ENCODE measurements around the gene KIAA0753.

Gene KIAA0753

DNA sequence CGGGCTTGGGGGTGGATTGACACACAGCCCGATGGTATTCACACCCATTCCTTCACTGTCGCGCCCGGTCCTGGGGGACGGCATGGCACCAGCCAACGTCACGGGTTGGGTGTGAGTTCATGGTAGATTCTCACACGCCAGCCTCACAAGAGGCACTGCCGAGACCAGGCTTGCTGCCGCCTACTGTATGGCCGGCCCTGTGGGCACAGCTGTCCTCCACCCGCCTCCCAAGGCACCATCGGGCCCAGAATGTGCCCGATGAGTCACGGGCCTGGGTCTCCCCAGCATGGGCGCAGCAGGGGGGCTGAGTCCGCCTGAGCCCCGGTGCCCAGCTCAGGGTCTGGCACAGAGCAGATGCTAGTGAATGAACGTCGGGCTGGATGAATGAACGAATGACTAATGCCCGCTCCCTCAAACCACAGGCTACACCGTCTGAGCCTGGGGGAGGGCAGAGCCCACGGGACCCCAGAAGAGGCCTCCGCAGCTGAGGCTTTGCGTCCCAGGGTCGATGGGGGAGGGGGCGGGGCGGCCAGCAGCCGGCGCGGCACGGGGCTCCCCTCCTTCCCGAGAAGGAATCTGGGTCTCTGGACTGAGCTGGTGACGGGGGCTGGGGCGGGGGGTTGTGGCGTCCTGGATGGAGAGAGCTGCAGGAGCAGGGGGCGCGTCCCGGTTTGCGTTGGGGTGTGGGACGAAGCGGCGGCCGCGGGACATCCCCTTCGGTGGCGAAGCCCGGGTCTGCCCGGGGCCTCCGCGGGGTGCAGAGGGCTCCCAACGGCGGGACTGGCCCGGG is 85.0 kb downstream of the KIAA0753 start:
- peak; percentile 48 for ATAC-seq (ENCODE audit: low read depth)
- DNase-seq (ENCODE audit: low spot score): no peak
- H3K36me3 ChIP-seq (ENCODE audit: low read depth): no peaks in the 10 kb centered on the region
- peak overlapping the region; percentile 94 for H3K27ac ChIP-seq (ENCODE audit: poor library complexity, severe bottlenecking)
- no peaks in the 10 kb centered on the region for H3K27me3 ChIP-seq (ENCODE audit: insufficient read depth, poor library complexity, severe bottlenecking)
- peaks cover 35% of the 10 kb centered on the region for H3K4me1 ChIP-seq (ENCODE audit: insufficient read depth, poor library complexity, severe bottlenecking)
- H3K9me3 ChIP-seq (ENCODE audit: severe bottlenecking): no peaks in the 10 kb centered on the region
- TF ChIP-seq, protein P1, sequence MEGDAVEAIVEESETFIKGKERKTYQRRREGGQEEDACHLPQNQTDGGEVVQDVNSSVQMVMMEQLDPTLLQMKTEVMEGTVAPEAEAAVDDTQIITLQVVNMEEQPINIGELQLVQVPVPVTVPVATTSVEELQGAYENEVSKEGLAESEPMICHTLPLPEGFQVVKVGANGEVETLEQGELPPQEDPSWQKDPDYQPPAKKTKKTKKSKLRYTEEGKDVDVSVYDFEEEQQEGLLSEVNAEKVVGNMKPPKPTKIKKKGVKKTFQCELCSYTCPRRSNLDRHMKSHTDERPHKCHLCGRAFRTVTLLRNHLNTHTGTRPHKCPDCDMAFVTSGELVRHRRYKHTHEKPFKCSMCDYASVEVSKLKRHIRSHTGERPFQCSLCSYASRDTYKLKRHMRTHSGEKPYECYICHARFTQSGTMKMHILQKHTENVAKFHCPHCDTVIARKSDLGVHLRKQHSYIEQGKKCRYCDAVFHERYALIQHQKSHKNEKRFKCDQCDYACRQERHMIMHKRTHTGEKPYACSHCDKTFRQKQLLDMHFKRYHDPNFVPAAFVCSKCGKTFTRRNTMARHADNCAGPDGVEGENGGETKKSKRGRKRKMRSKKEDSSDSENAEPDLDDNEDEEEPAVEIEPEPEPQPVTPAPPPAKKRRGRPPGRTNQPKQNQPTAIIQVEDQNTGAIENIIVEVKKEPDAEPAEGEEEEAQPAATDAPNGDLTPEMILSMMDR (IDR thresholded peaks at IDR 0.05; ENCODE audit: poor library complexity, severe bottlenecking): no peak
- H3K4me3 ChIP-seq (ENCODE audit: severe bottlenecking): peak overlapping the region; percentile 71

DNA sequence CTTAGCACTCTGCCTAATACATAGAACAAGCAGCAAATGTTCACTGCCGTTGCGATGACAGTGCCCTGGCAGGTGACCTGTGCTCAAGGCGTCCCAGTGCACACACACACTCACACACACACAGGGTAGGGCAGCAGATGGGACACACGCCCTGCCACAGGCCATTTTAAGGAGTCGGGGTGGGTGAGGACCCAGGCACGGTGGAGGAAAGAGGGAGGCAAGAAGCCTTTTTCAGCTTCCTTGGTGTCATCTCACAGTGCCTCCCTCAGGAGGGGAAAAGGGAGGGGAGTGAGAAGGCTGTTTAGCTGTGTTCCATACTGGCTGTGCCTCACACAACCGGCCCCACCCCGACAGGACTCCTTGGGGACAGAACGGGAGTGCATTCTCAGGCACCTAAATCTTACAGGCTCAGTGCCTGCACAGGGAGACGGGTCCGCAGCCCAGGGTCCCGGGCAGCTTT is 85.6 kb downstream of the KIAA0753 start:
- TF ChIP-seq, protein P1 (IDR thresholded peaks at IDR 0.05; ENCODE audit: poor library complexity, severe bottlenecking): no peak
- DNase-seq (ENCODE audit: low spot score) (no peak), ATAC-seq (ENCODE audit: low read depth) (no peak)
- Histone ChIP-seq H3K4me3 (ENCODE audit: severe bottlenecking) (peak overlapping the region; percentile 71), H3K36me3 (ENCODE audit: low read depth) (no peaks in the 10 kb centered on the region), H3K4me1 (ENCODE audit: insufficient read depth, poor library complexity, severe bottlenecking) (peaks cover 35% of the 10 kb centered on the region), H3K27ac (ENCODE audit: poor library complexity, severe bottlenecking) (peak overlapping the region; percentile 94), H3K9me3 (ENCODE audit: severe bottlenecking) (no peaks in the 10 kb centered on the region), H3K27me3 (ENCODE audit: insufficient read depth, poor library complexity, severe bottlenecking) (no peaks in the 10 kb centered on the region)

DNA sequence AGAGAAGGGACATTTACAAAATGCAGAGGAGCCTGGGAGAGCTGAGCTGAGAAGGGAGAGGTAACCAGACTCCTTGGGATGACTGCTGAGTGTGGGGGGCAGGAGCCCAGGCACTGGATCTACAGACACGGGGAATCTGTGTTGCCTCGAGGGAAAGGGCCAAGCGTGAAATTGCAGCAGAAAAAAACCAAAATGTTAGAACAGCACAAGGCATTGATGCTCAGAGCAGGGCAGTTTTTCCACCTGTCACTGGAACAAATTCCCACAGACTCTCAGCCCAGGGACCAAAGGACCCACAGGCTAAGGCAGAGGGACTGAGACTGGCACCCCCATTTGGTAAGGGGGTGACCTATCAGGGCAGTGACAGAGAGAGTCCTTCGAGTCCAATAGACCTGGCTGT is 86.2 kb downstream of the KIAA0753 start:
- peaks cover 39% of the 10 kb centered on the region for H3K4me1 ChIP-seq (ENCODE audit: insufficient read depth, poor library complexity, severe bottlenecking)
- TF ChIP-seq, protein P1 (IDR thresholded peaks at IDR 0.05; ENCODE audit: poor library complexity, severe bottlenecking): no peak
- H3K4me3 ChIP-seq (ENCODE audit: severe bottlenecking): no peak overlapping the region
- H3K27ac ChIP-seq (ENCODE audit: poor library complexity, severe bottlenecking): peak overlapping the region; percentile 94
- no peaks in the 10 kb centered on the region for H3K9me3 ChIP-seq (ENCODE audit: severe bottlenecking)
- H3K27me3 ChIP-seq (ENCODE audit: insufficient read depth, poor library complexity, severe bottlenecking): no peaks in the 10 kb centered on the region
- no peak for ATAC-seq (ENCODE audit: low read depth)
- no peaks in the 10 kb centered on the region for H3K36me3 ChIP-seq (ENCODE audit: low read depth)
- no peak for DNase-seq (ENCODE audit: low spot score)

DNA sequence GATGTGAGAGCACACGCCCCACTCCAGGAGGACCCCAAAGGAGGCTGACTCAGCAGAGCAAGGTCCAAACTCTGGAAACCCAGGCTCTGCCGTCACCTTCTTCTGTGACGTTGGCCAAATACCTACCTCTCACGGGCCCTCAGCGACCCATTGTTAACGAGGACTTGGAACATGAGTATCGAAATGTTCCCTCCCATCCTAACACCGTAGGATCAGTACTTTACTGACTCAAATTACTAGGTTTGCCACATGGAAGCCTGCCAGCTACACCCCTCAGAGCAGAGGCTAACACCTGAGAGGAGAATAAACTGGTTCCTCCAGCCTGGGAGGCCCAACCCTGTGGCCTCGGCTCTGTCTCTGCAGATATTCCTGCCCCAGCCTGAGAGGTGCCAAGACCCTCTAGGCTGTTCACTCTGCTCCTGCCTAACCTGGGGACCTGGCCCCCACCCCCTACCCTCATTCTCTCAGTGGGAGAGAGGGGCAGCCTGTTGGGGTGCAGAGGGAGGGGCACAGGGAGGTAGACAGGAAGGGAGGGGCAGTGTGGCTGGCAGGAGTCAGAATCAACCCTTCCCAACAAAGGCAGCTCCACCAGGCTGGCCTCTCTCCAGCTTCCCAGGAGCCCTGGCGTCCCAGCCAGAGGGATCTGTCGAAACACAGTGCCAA is 88.5 kb downstream of the KIAA0753 start:
- H3K9me3 ChIP-seq (ENCODE audit: severe bottlenecking): no peaks in the 10 kb centered on the region
- DNase-seq (ENCODE audit: low spot score) (peak; percentile 92), ATAC-seq (ENCODE audit: low read depth) (peak; percentile 66)
- H3K36me3 ChIP-seq (ENCODE audit: low read depth): no peaks in the 10 kb centered on the region
- H3K27ac ChIP-seq (ENCODE audit: poor library complexity, severe bottlenecking): peak overlapping the region; percentile 94
- H3K4me3 ChIP-seq (ENCODE audit: severe bottlenecking): no peak overlapping the region
- H3K27me3 ChIP-seq (ENCODE audit: insufficient read depth, poor library complexity, severe bottlenecking): no peaks in the 10 kb centered on the region
- TF ChIP-seq, protein P1 (IDR thresholded peaks at IDR 0.05; ENCODE audit: poor library complexity, severe bottlenecking): no peak
- peaks cover 46% of the 10 kb centered on the region for H3K4me1 ChIP-seq (ENCODE audit: insufficient read depth, poor library complexity, severe bottlenecking)
